Colonic mucosa (tissue), 4 donors: ENCODE data around the gene GP1BB. TPM values are rescaled to one million over a fixed set of nuclear protein-coding genes. Genes with fewer than 3 reads are reported as not detected.

Source experiments
- DNase-seq: peaks from one replicate; pipeline ENCODE4 v3.0.0-alpha.2; 2020
- H3K27ac ChIP-seq: fragments of 200-600 bp; one replicate; pipeline ENCODE4 v1.8.0; 2021
- H3K27me3 ChIP-seq: fragments of 200-600 bp; one replicate; pipeline ENCODE4 v1.8.0; 2021
- H3K36me3 ChIP-seq: fragments of 200-600 bp; one replicate; pipeline ENCODE4 v1.8.0; 2021
- H3K4me1 ChIP-seq: fragments of 200-600 bp; one replicate; pipeline ENCODE4 v1.8.0; 2021; ENCODE audit warnings: mild to moderate bottlenecking
- H3K4me3 ChIP-seq: fragments of 200-600 bp; one replicate; pipeline ENCODE4 v1.8.0; 2021
- H3K9ac ChIP-seq, 2 donors: one replicate each; pipeline ENCODE4 v1.7.0; 2013; ENCODE audit warnings: control low read depth in 2 of 2, low read depth in 2 of 2, low read length in 2 of 2
- H3K9me3 ChIP-seq: fragments of 200-600 bp; one replicate; pipeline ENCODE4 v1.8.0; 2021
- intact Hi-C: fragments of 100-400 bp; cut with DNase I; formaldehyde crosslinking; loops from one replicate; pipeline ENCODE4 v1.14.1; 2022
- total RNA-seq, 2 donors: library from RNA; stranded (reverse); fragmentation: NEBNext Ultra II Directional in 1 of 2; extraction: Animal tissue kit (Norgen Biotek cat#: 25700) in 1 of 2; gene quantifications; one replicate each; pipeline ENCODE4 v1.2.1, GENCODE V29; 2021
- TF ChIP-seq, protein P1 (sequence below): fragments of 200-600 bp; IDR thresholded peaks from one replicate; pipeline ENCODE4 v1.8.0; 2022; ENCODE audit warnings: antibody characterized with exemption, mild to moderate bottlenecking
- donor health status: healthy.
- donor health status: DM: no; HTN: no; CAD: no.
- donor health status: DM: no; HTN: no; CAD: no.

The GP1BB gene
- total RNA-seq, 2 donors from 2014 or later = 0.45 to 1.1 TPM

DNA sequence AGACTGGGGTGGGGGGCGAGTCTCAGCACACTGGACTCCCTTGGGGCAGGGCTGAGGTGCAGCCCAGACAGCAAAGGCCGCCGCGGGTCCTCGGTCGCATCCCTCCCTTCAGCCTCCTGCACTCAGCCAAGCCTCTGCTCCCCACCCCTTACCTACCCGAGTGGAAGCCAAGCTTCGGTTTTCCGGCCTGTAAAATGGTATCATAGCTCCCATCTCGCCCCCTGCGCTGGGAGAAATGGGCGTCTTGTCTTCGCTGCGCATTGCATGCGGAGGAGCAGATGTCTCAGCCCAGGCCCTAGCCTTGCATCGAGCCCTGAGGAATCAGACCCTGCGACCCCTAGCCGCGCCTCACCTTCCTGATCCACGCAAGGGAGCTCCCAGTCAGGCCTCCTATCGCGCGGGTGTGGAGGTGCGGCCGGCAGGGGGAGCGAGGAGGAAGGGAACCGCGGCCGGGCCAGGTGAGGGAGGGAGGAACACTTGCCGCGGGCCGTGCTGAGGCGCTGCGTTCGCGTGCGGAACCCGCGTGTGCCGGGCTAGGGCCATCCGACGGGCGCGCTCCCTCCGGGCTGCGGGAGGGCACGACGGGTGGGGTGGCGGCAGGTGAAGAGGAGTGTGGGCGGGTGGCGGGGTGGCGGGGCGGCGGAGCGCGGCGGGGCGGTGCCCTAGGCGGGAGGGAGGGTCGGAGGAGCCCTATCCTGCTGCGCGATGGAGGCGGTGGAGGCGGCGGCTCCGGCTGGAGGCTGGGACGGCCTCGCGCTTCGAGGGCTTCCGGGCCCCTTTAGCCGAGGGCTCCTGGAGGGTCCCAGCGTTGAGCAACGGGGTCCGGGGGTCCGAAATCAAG, 33.2 kb downstream of the GP1BB start:
- Histone ChIP-seq H3K27ac (no peak overlapping the region), H3K9me3 (no peaks in the 10 kb centered on the region), H3K36me3 (no peaks in the 10 kb centered on the region), H3K27me3 (peaks cover 77% of the 10 kb centered on the region), H3K9ac (no peak overlapping the region), H3K4me3 (peak overlapping the region; percentile 8), H3K4me1 (peaks cover 3% of the 10 kb centered on the region)
- intact Hi-C loops = no loop called here
- TF ChIP-seq, protein P1, sequence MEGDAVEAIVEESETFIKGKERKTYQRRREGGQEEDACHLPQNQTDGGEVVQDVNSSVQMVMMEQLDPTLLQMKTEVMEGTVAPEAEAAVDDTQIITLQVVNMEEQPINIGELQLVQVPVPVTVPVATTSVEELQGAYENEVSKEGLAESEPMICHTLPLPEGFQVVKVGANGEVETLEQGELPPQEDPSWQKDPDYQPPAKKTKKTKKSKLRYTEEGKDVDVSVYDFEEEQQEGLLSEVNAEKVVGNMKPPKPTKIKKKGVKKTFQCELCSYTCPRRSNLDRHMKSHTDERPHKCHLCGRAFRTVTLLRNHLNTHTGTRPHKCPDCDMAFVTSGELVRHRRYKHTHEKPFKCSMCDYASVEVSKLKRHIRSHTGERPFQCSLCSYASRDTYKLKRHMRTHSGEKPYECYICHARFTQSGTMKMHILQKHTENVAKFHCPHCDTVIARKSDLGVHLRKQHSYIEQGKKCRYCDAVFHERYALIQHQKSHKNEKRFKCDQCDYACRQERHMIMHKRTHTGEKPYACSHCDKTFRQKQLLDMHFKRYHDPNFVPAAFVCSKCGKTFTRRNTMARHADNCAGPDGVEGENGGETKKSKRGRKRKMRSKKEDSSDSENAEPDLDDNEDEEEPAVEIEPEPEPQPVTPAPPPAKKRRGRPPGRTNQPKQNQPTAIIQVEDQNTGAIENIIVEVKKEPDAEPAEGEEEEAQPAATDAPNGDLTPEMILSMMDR = peak; percentile 46
- peak; percentile 49 for DNase-seq

GRCh38 chr22:19757140-19757984, 34.0 kb downstream of the GP1BB start:
- intact Hi-C loops = no loop called here
- peaks cover 86% of the 10 kb centered on the region for H3K27me3 ChIP-seq
- peak overlapping the region; percentile 8 for H3K4me3 ChIP-seq
- H3K36me3 ChIP-seq = no peaks in the 10 kb centered on the region
- H3K27ac ChIP-seq = no peak overlapping the region
- H3K9me3 ChIP-seq = no peaks in the 10 kb centered on the region
- TF ChIP-seq, protein P1 = no peak
- H3K9ac ChIP-seq = no peak overlapping the region
- peaks cover 3% of the 10 kb centered on the region for H3K4me1 ChIP-seq
- DNase-seq = no peak

GRCh38 chr22:19757985-19758895, 34.9 kb downstream of the GP1BB start:
- Histone ChIP-seq H3K36me3 (no peaks in the 10 kb centered on the region), H3K27ac (no peak overlapping the region), H3K4me3 (no peak overlapping the region), H3K4me1 (peaks cover 3% of the 10 kb centered on the region), H3K27me3 (peaks cover 91% of the 10 kb centered on the region), H3K9ac (no peak overlapping the region), H3K9me3 (no peaks in the 10 kb centered on the region)
- TF ChIP-seq, protein P1 = no peak
- no peak for DNase-seq
- intact Hi-C loops = no loop called here

DNA sequence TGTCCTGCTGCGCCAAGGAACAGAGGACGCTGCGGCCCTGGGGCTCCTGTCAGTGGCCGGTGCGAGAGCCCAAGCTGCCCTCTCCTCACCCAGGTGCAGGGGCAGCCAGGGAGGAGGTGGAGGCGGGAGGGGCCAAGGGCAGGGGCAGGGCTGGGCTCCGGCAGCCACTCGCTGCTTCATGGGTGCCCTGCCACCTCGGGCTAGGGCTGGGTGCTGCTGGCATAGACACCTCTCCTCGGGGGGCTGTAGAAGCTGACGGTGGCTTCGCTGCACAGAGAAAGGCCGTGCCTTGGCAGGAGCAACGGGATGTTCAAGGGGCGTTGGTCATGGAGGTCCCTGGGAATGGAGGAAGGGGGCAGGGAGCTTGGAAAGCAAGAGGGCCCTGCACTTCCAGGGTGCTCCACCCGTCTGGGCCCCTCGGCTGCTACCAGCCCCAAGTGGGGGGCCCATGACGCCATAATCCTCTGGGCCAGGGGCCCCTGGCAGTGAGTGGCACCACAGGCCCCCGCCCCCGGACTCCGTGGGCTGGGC, 35.6 kb downstream of the GP1BB start:
- no peak overlapping the region for H3K4me3 ChIP-seq
- no peaks in the 10 kb centered on the region for H3K36me3 ChIP-seq
- no peak overlapping the region for H3K27ac ChIP-seq
- peaks cover 3% of the 10 kb centered on the region for H3K4me1 ChIP-seq
- H3K9me3 ChIP-seq = no peaks in the 10 kb centered on the region
- no peak overlapping the region for H3K9ac ChIP-seq
- peaks cover 91% of the 10 kb centered on the region for H3K27me3 ChIP-seq
- intact Hi-C loops = no loop called here
- TF ChIP-seq, protein P1 = no peak
- DNase-seq = no peak
